Measurements from ENCODE around the gene KLHL17.

DNA sequence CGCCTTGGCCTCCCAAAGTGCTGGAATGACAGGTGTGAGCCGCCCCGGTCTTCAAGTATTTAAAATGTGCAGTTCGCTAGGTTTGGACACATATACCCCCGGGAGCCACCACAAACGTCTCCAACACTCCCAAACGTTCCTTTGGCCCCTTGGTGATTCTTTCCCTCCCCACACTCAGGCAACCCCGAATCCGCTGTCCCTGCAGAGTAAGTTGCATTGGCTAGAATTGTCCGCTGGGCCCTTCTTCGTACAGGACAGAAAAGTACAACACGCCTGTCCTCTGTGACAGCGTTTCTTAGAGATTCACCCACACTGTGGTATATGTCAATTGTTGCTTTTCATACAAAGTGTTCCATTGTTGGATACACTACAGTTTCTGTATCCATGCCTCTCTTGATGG, 24.7 kb downstream of the KLHL17 start:
- no peak for TF ChIP-seq CTCF (IDR thresholded peaks at IDR 0.05; ENCODE audit: low read depth, low read length)
- TF ChIP-seq EZH2phosphoT487 (IDR thresholded peaks at IDR 0.05; ENCODE audit: low read depth) = no peak

All from OCI-LY3 (cell line).